OCI-LY1 (cell line): ENCODE results near the gene SLC47A1.
"Not testable (repeated sequence)": the region's sequence is repeated elsewhere in the genome, so short reads cannot be mapped to it uniquely, and the experiment has no call there.

Source experiments
- H2AFZ ChIP-seq: fragments of 200-600 bp; sonication (generic), shearing (Covaris generic); 2 replicates; pipeline ENCODE4 v1.6.0; 2014; ENCODE audit warnings: antibody characterized with exemption, mild to moderate bottlenecking, low read length
- H3F3A ChIP-seq: fragments of 200-600 bp; sonication (generic), shearing (Covaris generic); 2 replicates; pipeline ENCODE4 v1.6.0; 2014; ENCODE audit warnings: mild to moderate bottlenecking, antibody characterized with exemption, low read length, moderate library complexity; ENCODE audit not compliant: insufficient read depth
- H3K27ac ChIP-seq: fragments of 200-600 bp; sonication (generic); 2 replicates; pipeline ENCODE4 v1.5.1; 2014; ENCODE audit warnings: low read length, mixed run types, mild to moderate bottlenecking, low read depth; ENCODE audit not compliant: poor library complexity, severe bottlenecking
- H3K27me3 ChIP-seq: fragments of 200-600 bp; sonication (generic); 2 replicates; pipeline ENCODE4 v1.6.0; 2014; ENCODE audit warnings: antibody characterized with exemption, mild to moderate bottlenecking, low read length, moderate library complexity; ENCODE audit not compliant: insufficient read depth
- H3K36me3 ChIP-seq: fragments of 200-600 bp; sonication (generic); 2 replicates; pipeline ENCODE4 v1.6.1; 2014; ENCODE audit warnings: mild to moderate bottlenecking, antibody characterized with exemption, low read length, moderate library complexity, mixed read lengths; ENCODE audit not compliant: insufficient read depth
- H3K4me1 ChIP-seq: fragments of 200-600 bp; sonication (generic); 2 replicates; pipeline ENCODE4 v1.5.1; 2014; ENCODE audit warnings: mild to moderate bottlenecking, low read length, moderate library complexity; ENCODE audit not compliant: insufficient read depth, severe bottlenecking
- H3K4me2 ChIP-seq: fragments of 200-600 bp; sonication (generic), shearing (Covaris generic); 2 replicates; pipeline ENCODE4 v1.6.1; 2014; ENCODE audit warnings: low read length
- H3K4me3 ChIP-seq: fragments of 200-600 bp; sonication (generic); 2 replicates; pipeline ENCODE4 v1.5.1; 2014; ENCODE audit warnings: low read length, low read depth, mild to moderate bottlenecking, mixed read lengths; ENCODE audit not compliant: poor library complexity, severe bottlenecking
- H3K79me2 ChIP-seq: fragments of 200-600 bp; shearing (Covaris generic); 2 replicates; pipeline ENCODE4 v1.6.1; 2016; ENCODE audit warnings: mixed run types, low read length, mixed read lengths; ENCODE audit not compliant: insufficient read depth
- H3K9ac ChIP-seq: fragments of 200-600 bp; sonication (generic), shearing (Covaris generic); 2 replicates; pipeline ENCODE4 v1.6.1; 2014; ENCODE audit warnings: mild to moderate bottlenecking, low read length, mixed read lengths
- H3K9me2 ChIP-seq: fragments of 200-600 bp; sonication (generic), shearing (Covaris generic); 2 replicates; pipeline ENCODE4 v1.6.1; 2014; ENCODE audit warnings: low read depth, mild to moderate bottlenecking, low read length, mixed read lengths
- H3K9me3 ChIP-seq: fragments of 200-600 bp; shearing (Covaris generic); 2 replicates; pipeline ENCODE4 v1.6.1; 2014; ENCODE audit warnings: low read length, mixed read lengths
- H4K20me1 ChIP-seq: fragments of 200-600 bp; sonication (generic), shearing (Covaris generic); 2 replicates; pipeline ENCODE4 v1.6.0; 2016; ENCODE audit warnings: mild to moderate bottlenecking, low read length; ENCODE audit not compliant: insufficient read depth
- EZH2 ChIP-seq: fragments of 200-600 bp; sonication (generic), shearing (Covaris generic); IDR thresholded peaks from 2 replicates; pipeline ENCODE4 v1.8.0; 2017; ENCODE audit warnings: borderline replicate concordance, mixed run types, mild to moderate bottlenecking, antibody characterized with exemption, low read length, moderate library complexity, mixed read lengths
- TF ChIP-seq, protein P1 (sequence below): fragments of 200-600 bp; sonication (generic), shearing (Covaris generic); IDR thresholded peaks from 2 replicates; pipeline ENCODE4 v1.5.1; 2017; ENCODE audit warnings: mild to moderate bottlenecking, antibody characterized with exemption, low read length, moderate library complexity, mixed read lengths

Gene SLC47A1

DNA sequence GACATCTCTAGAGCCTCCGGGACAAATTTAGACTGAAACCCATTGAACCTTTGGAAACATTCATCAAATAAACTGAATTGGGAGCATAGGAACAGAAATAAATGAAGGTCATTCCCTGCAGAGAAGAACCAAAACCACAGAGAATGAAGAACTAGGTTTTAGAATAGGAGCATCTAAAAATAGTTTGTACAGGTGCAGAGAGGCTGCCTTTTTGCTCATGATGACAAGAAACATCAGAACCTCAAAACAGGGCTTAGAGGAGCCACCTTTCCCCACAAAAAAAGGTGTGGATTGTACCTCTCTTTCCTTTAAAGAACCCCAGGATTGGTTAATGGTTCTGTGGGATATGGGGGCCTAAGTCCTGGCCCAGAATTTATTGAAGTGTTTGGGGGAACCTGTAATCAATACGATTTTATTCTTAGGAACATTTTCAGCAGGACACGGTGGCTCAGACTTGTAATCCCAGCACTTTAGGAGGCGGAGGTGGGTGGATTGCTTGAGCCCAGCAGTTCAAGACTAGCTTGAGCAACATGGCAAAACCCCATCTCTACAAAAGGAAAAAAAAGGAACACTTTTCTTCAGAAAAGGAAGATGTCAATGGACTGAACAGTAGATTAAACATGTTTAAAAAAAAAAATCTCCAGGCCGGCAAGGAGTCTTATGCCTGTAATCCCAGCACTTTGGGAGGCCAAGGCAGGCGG lies 37.7 kb upstream of the SLC47A1 start:
- Histone ChIP-seq H3K27me3 (no peaks in the 10 kb centered on the region), H3K9me2 (no peaks in the 10 kb centered on the region), H3K4me3 (no peak overlapping the region), H4K20me1 (no peaks in the 10 kb centered on the region), H3K27ac (no peak overlapping the region), H3K9me3 (no peaks in the 10 kb centered on the region), H3F3A (no peaks in the 10 kb centered on the region), H3K4me1 (no peaks in the 10 kb centered on the region), H3K9ac (no peak overlapping the region), H3K79me2 (no peaks in the 10 kb centered on the region), H3K36me3 (no peaks in the 10 kb centered on the region), H2AFZ (no peak overlapping the region), H3K4me2 (no peak overlapping the region)
- TF ChIP-seq, protein P1, sequence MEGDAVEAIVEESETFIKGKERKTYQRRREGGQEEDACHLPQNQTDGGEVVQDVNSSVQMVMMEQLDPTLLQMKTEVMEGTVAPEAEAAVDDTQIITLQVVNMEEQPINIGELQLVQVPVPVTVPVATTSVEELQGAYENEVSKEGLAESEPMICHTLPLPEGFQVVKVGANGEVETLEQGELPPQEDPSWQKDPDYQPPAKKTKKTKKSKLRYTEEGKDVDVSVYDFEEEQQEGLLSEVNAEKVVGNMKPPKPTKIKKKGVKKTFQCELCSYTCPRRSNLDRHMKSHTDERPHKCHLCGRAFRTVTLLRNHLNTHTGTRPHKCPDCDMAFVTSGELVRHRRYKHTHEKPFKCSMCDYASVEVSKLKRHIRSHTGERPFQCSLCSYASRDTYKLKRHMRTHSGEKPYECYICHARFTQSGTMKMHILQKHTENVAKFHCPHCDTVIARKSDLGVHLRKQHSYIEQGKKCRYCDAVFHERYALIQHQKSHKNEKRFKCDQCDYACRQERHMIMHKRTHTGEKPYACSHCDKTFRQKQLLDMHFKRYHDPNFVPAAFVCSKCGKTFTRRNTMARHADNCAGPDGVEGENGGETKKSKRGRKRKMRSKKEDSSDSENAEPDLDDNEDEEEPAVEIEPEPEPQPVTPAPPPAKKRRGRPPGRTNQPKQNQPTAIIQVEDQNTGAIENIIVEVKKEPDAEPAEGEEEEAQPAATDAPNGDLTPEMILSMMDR = no peak
- no peak for TF ChIP-seq EZH2

DNA sequence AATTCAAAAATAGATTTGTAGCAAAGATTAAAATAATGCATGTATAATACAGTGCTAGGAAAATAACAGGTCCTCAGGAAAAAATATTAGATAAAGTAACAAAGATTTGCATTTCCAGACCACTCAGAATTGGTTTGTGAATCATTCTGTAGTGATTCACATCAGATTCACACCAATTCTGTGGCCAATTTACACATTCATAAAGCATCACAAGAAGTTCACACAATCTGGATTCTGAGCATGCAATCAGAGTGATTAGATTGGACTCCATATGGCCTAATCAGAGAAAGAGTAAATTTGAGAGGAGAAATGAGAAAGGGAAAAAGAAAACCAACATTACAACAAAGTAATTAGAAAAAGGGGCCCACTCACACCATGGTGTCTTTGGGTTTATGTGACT lies 36.0 kb upstream of the SLC47A1 start:
- no peak overlapping the region for H3K9ac ChIP-seq
- no peaks in the 10 kb centered on the region for H3K9me3 ChIP-seq
- no peaks in the 10 kb centered on the region for H3K4me1 ChIP-seq
- no peaks in the 10 kb centered on the region for H4K20me1 ChIP-seq
- no peaks in the 10 kb centered on the region for H3K79me2 ChIP-seq
- TF ChIP-seq EZH2 = no peak
- no peak overlapping the region for H2AFZ ChIP-seq
- no peak overlapping the region for H3K27ac ChIP-seq
- no peak overlapping the region for H3K4me3 ChIP-seq
- no peaks in the 10 kb centered on the region; the same call in 1 of the 2 replicates for H3K27me3 ChIP-seq
- no peaks in the 10 kb centered on the region for H3F3A ChIP-seq
- no peaks in the 10 kb centered on the region for H3K9me2 ChIP-seq
- H3K4me2 ChIP-seq = no peak overlapping the region
- H3K36me3 ChIP-seq = no peaks in the 10 kb centered on the region

DNA sequence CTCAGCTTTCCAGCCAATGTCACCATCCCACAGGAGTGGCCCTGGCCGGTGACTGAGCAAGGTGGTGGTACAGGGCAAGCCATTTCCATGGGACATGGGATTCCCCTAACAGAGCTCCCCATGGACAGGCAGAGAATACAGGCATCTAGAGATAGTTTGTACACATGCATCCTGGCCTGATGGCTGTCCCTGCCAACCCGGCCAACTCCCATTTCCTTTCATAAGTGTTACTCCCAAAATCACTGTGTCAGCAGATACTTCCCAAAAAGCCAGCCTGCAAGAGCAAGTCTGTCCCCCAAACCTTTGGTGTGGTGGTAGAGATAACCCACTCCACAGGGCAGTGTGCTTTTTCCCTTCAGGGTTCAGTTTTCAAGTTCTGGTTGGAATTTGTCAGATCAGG lies 32.4 kb upstream of the SLC47A1 start:
- Histone ChIP-seq H4K20me1 (no peaks in the 10 kb centered on the region), H3K9me2 (no peaks in the 10 kb centered on the region), H3K9me3 (no peaks in the 10 kb centered on the region), H3K4me2 (no peak overlapping the region), H3K4me3 (no peak overlapping the region), H3K9ac (no peak overlapping the region), H3K27me3 (no peaks in the 10 kb centered on the region; the same call in 1 of the 2 replicates), H3K27ac (no peak overlapping the region), H3K4me1 (no peaks in the 10 kb centered on the region), H2AFZ (no peak overlapping the region), H3K36me3 (no peaks in the 10 kb centered on the region), H3K79me2 (no peaks in the 10 kb centered on the region), H3F3A (no peaks in the 10 kb centered on the region)
- TF ChIP-seq, protein P1 = no peak

DNA sequence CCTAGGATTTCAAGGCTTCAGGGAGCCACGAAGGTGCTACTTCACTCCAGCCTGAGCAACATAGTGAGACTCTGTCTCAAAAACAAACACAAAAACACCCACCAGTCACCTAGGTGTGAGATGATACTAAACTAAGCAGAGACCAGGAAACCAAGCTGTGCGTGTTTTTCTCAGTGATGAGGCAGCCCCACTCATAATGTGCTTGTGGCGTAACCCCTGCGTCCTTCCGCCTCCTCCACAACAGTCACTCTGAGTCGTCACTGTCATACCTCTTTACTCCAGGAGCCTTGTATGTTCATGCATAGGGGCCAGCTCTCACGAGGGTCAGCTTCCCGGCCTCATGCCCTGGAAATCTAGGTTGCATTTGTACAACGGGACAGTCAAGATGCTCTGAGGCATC lies 31.1 kb upstream of the SLC47A1 start:
- Histone ChIP-seq H3K27ac (no peak overlapping the region), H3K4me2 (no peak overlapping the region), H2AFZ (no peak overlapping the region), H3K36me3 (no peaks in the 10 kb centered on the region), H3K9ac (no peak overlapping the region), H3F3A (no peaks in the 10 kb centered on the region), H3K9me3 (no peaks in the 10 kb centered on the region), H4K20me1 (no peaks in the 10 kb centered on the region), H3K79me2 (no peaks in the 10 kb centered on the region), H3K4me3 (no peak overlapping the region), H3K9me2 (no peaks in the 10 kb centered on the region), H3K4me1 (no peaks in the 10 kb centered on the region), H3K27me3 (peaks cover 4% of the 10 kb centered on the region; the same call in 1 of the 2 replicates)
- no peak for TF ChIP-seq EZH2
- TF ChIP-seq, protein P1 = no peak

DNA sequence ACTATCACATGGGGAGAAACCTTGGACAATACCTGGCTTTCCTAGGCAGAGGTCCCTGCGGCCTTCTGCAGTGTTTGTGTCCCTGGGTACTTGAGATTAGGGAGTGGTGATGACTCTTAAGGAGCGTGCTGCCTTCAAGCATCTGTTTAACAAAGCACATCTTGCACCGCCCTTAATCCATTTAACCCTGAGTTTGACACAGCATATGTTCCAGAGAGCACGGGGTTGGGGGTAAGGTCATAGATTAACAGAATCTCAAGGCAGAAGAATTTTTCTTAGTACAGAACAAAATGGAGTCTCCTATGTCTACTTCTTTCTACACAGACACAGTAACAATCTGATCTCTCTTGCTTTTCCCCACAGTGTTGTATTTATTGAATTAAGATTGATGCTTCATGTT lies 28.1 kb upstream of the SLC47A1 start:
- not testable (repeated sequence) for H3K4me3 ChIP-seq, H3K9me3 ChIP-seq

More for the DNA sequence above, 28.1 kb upstream of the SLC47A1 start:
- not testable (repeated sequence) for H2AFZ ChIP-seq, H3K36me3 ChIP-seq, H3K4me1 ChIP-seq, H3K27ac ChIP-seq, H3K9me2 ChIP-seq, H3K79me2 ChIP-seq, H3K27me3 ChIP-seq, H3K9ac ChIP-seq, H4K20me1 ChIP-seq, H3K4me2 ChIP-seq, H3F3A ChIP-seq
